HG03139 (cell line): Measurements from ENCODE around the gene MAP1LC3B2.

Experiments used
- ATAC-seq: cut with Tn5 transposase; IDR thresholded peaks from one replicate; pipeline ENCODE4 v1.9.1; 2021; ENCODE audit not compliant: unreplicated experiment

The MAP1LC3B2 gene

GRCh38 chr12:116537101-116537904 lies 21.9 kb upstream of the MAP1LC3B2 start:
- no peak for ATAC-seq

DNA sequence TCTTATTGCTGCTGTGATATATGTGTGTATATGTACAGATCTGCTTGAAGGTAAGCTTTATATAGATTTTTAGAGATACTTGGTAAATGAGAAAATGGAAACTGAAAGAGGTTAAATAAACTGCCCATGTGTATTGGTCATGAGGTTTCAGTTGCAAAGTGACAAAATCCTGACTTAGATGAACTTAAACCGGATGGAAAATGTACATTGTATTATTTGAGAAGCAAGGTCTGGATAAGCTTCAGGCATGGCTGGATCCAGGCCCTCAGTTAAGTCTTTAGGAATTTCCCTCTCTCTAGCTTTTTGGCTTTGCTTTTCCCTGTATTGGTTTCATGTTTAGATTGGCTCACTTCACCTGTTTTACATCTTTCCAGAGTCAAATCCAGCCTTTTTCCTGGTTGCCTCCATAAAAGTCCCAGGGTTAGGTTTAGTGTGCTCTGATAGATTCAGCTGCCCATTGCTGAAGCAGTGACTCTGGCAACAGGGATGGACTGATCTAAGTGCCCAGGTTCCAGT lies 21.0 kb upstream of the MAP1LC3B2 start:
- ATAC-seq, result peak; percentile 46

GRCh38 chr12:116538682-116539305 lies 20.4 kb upstream of the MAP1LC3B2 start:
- ATAC-seq, result no peak

- no peak for ATAC-seq
These were observed 19.8 kb upstream of the MAP1LC3B2 start for GRCh38 chr12:116539361-116539771.

GRCh38 chr12:116539905-116540482 lies 19.2 kb upstream of the MAP1LC3B2 start:
- no peak for ATAC-seq

GRCh38 chr12:116540622-116541152 lies 18.5 kb upstream of the MAP1LC3B2 start:
- ATAC-seq, result no peak

DNA sequence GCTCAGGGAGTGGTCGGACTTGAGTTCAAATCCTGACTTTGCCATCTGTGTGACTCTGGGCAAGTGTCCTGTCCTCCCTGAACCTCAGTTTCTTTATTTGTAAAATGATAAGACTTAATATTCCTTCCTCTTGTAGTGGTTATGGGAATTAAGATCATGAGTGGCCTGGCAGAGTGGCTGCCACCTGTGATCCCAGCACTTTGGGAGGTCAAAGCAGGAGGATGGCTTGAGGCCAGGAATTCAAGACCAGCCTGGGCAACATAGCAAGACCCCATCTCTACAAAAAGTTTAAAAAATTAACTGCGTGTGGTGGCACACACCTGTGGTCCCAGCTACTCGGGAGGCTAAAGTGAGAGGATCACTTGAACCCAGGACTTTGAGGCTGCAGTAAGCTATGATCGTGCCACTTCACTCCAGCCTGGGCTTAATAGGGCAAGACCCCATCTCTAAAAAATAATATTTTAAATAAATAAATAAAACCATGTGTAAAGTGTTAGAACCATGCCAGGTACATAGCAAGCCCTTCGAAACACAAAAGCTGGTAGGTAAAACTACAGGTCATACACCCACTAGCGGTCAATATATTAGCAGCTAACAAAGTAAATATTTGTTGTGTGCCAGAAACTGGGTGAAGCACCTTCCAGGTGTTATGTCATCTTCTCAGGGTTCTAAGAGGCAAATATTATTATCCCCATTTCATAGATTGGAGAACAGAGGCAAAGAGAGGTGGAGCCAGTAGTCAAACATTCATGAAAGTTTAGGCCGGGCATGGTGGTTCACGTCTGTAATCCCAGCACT lies 17.4 kb upstream of the MAP1LC3B2 start:
- no peak for ATAC-seq

DNA sequence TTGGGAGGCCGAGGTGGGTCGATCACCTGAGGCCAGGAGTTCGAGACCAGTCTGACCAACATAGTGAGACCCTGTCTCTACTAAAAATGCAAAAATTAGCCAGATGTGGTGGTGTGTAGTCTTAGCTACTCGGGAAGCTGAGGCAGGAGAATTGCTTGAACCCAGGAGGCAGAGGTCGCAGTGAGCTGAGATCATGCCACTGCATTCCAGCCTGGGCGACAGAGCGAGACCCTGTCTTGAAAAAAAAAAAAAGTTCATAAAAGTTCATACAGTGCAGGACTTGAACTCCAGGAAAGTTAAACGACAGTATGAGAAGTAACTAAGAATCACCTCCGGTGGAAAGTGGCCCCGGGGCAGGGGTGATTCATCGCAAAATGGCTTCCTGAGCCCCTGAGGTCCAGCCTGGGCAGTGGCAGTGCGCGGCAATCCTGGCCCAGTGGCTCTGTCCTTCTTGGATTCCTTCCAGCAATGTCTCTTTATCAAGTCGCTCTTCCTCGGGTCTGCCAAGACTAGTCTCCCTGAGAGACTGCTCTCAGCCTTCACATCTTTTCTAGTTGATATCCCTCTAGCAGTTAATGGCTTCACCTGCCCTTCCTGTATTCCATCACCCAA lies 16.7 kb upstream of the MAP1LC3B2 start:
- ATAC-seq, result no peak

- ATAC-seq, result no peak
These were observed 14.5 kb upstream of the MAP1LC3B2 start for GRCh38 chr12:116544656-116545055.

- ATAC-seq, result no peak
These were observed 14.0 kb upstream of the MAP1LC3B2 start for GRCh38 chr12:116545144-116545543.

DNA sequence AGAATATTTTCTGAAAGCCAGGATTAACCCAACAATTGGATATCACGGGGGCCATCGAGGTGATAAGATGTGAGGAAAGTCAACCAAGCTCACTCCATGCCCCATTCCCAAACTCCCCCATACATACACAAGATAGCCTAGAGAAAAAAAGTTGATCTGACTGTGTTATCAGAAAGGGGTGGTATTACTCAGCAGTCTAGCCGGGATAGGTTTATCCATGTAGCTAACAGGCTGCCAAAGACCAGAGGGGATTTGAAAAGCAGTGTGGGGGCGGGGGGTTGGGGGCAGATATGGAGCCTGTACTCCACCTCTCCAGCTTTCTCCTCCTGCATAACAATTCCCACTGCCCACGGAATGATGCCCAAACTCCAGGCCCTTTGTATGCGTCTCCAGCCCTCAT lies 13.2 kb upstream of the MAP1LC3B2 start:
- ATAC-seq, result no peak

DNA sequence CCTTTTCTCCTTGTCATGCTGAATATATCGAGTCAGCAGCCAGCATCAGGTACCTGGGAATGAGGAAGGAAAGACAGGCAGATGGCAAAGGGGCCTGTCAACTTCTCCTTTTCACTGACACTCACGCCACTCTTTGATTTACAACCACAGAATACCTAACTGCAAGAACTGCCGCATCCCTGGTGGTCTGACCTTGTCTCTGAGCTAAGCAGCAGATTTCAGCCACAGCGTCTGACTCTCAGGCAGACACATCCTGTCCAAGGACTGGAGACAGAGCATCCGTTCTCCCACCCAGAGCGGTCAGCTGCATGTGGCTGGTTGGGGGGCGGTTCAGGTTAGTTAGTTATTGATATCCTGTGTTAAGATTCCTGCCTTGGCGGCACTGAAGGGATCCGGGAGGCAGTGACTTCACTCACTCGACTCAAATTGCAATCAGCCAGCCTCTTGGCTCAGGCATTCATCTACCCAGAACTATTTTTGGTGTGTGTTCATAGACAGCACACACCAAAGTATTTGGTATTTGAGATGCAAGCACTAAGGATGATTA lies 11.2 kb upstream of the MAP1LC3B2 start:
- ATAC-seq, result peak; percentile 97

- ATAC-seq, result no peak
These were observed 9.2 kb upstream of the MAP1LC3B2 start for GRCh38 chr12:116549993-116550392.

DNA sequence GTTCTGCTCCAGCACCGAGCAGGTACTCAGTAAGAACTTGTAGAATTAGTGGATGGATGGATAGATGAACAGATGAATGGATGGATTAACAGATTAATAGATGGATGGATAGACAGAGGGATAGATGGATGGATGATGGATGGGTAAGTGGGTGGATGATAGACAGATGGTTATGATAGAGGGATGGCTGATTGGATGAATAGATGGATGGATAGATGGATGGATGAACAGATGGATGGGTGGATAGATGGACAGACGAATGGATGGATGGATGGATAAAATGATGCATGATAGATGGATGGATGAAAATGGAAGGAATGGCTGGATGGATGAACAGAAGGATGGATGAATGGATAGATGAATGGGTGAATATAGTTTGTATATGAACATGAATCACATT lies 8.0 kb upstream of the MAP1LC3B2 start:
- ATAC-seq, result no peak

DNA sequence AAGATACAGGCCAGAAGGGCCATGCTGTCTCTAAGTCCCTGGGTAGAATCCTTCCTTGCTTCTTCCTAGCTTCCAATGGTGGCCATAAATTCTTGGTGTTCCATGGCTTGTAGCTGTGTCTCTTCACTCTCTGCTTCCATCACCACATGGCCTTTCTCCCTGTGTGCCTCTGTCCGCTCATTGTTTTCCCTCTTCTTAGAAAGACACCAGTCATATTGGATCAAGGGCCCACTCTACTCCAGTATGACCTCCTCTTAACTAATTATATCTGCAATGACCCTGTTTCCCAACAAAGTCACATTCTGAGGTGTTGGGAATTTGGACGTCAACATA lies 7.6 kb upstream of the MAP1LC3B2 start:
- no peak for ATAC-seq

- no peak for ATAC-seq
These were observed 7.0 kb upstream of the MAP1LC3B2 start for GRCh38 chr12:116551952-116552772.

DNA sequence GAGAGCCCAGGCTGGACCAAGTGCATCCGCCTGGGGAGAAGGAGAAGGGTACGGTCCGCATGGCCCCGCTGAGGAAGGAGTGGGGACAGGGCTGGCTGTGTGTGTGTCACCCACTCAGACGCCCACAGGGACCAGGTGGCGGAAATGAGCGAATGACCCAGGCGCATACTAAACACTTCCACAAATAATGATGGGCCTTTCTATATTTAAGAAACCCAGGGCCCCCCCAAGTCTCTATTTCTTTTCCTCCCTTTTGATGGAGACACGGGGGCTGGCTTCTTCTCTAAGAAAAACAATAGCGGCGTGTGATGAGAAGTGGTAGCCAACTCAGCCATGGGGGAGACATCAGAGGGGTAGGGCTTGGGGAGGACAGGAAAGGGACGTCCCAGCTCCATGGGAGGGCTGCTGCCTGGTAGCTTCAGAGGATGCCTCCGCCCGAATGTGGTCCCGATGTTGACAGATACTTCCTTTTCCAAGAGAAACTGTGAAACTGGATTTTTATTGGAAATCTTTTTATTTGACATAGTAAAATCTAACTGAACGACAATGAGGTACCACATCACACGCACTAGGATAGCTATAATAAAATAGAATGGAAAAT lies 6.3 kb upstream of the MAP1LC3B2 start:
- ATAC-seq, result no peak

GRCh38 chr12:116556356-116556952 lies 2.7 kb upstream of the MAP1LC3B2 start:
- no peak for ATAC-seq
